Uterus (tissue), 2 donors: Measurements from ENCODE around the gene CDH13.

Experiments
- POLR2A ChIP-seq, 2 donors: fragments of 450-650 bp; IDR thresholded peaks; one replicate each; pipeline ENCODE4 v1.6.1; 2016; ENCODE audit warnings: antibody characterized with exemption in 2 of 2, mild to moderate bottlenecking in 1 of 2, moderate library complexity in 1 of 2
- TF ChIP-seq, protein P1 (sequence below), 4 experiments: fragments of 200-600 bp in 2 of 4; fragments of 450-650 bp in 2 of 4; sonication (generic) in 2 of 4; IDR thresholded peaks; one replicate each; pipeline ENCODE4 v1.5.1; 2016 to 2019; ENCODE audit warnings: antibody characterized with exemption in 4 of 4, mild to moderate bottlenecking in 2 of 4, moderate library complexity in 1 of 4

DNA sequence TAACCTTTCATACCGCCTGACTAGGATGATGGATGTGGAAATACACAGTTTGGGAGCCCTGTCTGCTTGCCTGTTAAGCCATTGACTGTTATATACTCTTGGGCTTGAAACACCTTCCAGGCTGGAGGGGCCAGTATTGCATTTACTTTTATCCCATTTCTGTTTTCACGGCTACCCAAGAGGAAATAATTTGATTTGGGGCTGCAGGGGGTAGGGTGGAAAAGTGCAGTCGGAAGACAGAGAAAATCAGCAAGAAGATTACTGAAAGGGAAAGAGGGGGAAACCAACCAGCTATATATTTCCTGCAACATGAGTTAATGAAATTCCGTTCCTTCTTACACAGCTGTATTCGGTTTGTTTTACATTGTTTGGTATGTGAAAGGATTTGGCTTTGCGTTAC lies 202.5 kb downstream of the CDH13 start:
- TF ChIP-seq, protein P1, sequence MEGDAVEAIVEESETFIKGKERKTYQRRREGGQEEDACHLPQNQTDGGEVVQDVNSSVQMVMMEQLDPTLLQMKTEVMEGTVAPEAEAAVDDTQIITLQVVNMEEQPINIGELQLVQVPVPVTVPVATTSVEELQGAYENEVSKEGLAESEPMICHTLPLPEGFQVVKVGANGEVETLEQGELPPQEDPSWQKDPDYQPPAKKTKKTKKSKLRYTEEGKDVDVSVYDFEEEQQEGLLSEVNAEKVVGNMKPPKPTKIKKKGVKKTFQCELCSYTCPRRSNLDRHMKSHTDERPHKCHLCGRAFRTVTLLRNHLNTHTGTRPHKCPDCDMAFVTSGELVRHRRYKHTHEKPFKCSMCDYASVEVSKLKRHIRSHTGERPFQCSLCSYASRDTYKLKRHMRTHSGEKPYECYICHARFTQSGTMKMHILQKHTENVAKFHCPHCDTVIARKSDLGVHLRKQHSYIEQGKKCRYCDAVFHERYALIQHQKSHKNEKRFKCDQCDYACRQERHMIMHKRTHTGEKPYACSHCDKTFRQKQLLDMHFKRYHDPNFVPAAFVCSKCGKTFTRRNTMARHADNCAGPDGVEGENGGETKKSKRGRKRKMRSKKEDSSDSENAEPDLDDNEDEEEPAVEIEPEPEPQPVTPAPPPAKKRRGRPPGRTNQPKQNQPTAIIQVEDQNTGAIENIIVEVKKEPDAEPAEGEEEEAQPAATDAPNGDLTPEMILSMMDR (IDR thresholded peaks at IDR 0.05), result no peak
- TF ChIP-seq POLR2A (IDR thresholded peaks at IDR 0.05), result no peak
